Muscle layer of colon (tissue), 2 donors: ENCODE data around the gene RFC4.

Source experiments
- H3K27ac ChIP-seq: one replicate; pipeline ENCODE4 v1.7.0; 2013; ENCODE audit warnings: low read depth, mild to moderate bottlenecking, low read length, moderate library complexity
- H3K27me3 ChIP-seq, 2 donors: one replicate each; pipeline ENCODE4 v1.7.0; 2013; ENCODE audit warnings: low read length in 2 of 2, mild to moderate bottlenecking in 2 of 2; ENCODE audit not compliant: insufficient read depth in 2 of 2, control insufficient read depth in 1 of 2
- H3K36me3 ChIP-seq: one replicate; pipeline ENCODE4 v1.7.0; 2013; ENCODE audit warnings: mild to moderate bottlenecking, low read length; ENCODE audit not compliant: insufficient read depth
- H3K4me1 ChIP-seq: one replicate; pipeline ENCODE4 v1.7.0; 2013; ENCODE audit warnings: mild to moderate bottlenecking, low read length; ENCODE audit not compliant: insufficient read depth
- H3K4me3 ChIP-seq, 2 donors: one replicate each; pipeline ENCODE4 v1.7.0; 2013; ENCODE audit warnings: low read length in 2 of 2, low read depth in 1 of 2, mild to moderate bottlenecking in 1 of 2, moderate library complexity in 1 of 2
- H3K9ac ChIP-seq: one replicate; pipeline ENCODE4 v1.7.0; 2013; ENCODE audit warnings: low read length
- H3K9me3 ChIP-seq: one replicate; pipeline ENCODE4 v1.7.0; 2013; ENCODE audit warnings: mild to moderate bottlenecking, low read length
- donor health status: abdominal sarcoma.
- donor health status: Adenocarcinoma of cecum.

RFC4 gene

GRCh38 chr3:186802701-186803100 lies 3.6 kb downstream of the RFC4 start:
- no peaks in the 10 kb centered on the region for H3K27me3 ChIP-seq
- H3K4me3 ChIP-seq: no peak overlapping the region
- no peaks in the 10 kb centered on the region for H3K9me3 ChIP-seq
- H3K36me3 ChIP-seq: peaks cover 9% of the 10 kb centered on the region
- peaks cover 15% of the 10 kb centered on the region for H3K4me1 ChIP-seq
- H3K27ac ChIP-seq: no peak overlapping the region
- H3K9ac ChIP-seq: no peak overlapping the region

- Histone ChIP-seq H3K27me3 (no peaks in the 10 kb centered on the region), H3K27ac (no peak overlapping the region), H3K36me3 (peaks cover 19% of the 10 kb centered on the region), H3K9me3 (no peaks in the 10 kb centered on the region), H3K9ac (no peak overlapping the region), H3K4me3 (no peak overlapping the region), H3K4me1 (peaks cover 5% of the 10 kb centered on the region)
Measured at GRCh38 chr3:186800285-186800684, 6.0 kb downstream of the RFC4 start.

GRCh38 chr3:186798239-186798874 lies 7.9 kb downstream of the RFC4 start:
- Histone ChIP-seq H3K27ac (no peak overlapping the region), H3K9ac (no peak overlapping the region), H3K4me3 (no peak overlapping the region), H3K27me3 (no peaks in the 10 kb centered on the region), H3K4me1 (no peaks in the 10 kb centered on the region), H3K36me3 (peaks cover 19% of the 10 kb centered on the region), H3K9me3 (no peaks in the 10 kb centered on the region)

GRCh38 chr3:186790261-186790981 lies 15.9 kb downstream of the RFC4 start:
- Histone ChIP-seq H3K27me3 (no peaks in the 10 kb centered on the region), H3K9ac (no peak overlapping the region), H3K27ac (no peak overlapping the region), H3K4me1 (peaks cover 34% of the 10 kb centered on the region), H3K9me3 (no peaks in the 10 kb centered on the region), H3K4me3 (no peak overlapping the region), H3K36me3 (peaks cover 63% of the 10 kb centered on the region)

- H3K9ac ChIP-seq: no peak overlapping the region
- peaks cover 70% of the 10 kb centered on the region for H3K36me3 ChIP-seq
- no peak overlapping the region for H3K4me3 ChIP-seq
- no peaks in the 10 kb centered on the region for H3K9me3 ChIP-seq
- no peak overlapping the region for H3K27ac ChIP-seq
- peaks cover 38% of the 10 kb centered on the region for H3K4me1 ChIP-seq
- H3K27me3 ChIP-seq: no peaks in the 10 kb centered on the region
Measured at GRCh38 chr3:186789554-186790260, 16.6 kb downstream of the RFC4 start.

- Histone ChIP-seq H3K27me3 (no peaks in the 10 kb centered on the region), H3K4me3 (no peak overlapping the region), H3K36me3 (peaks cover 76% of the 10 kb centered on the region)
Measured at GRCh38 chr3:186788482-186789370, 17.6 kb downstream of the RFC4 start.

GRCh38 chr3:186787642-186788481 lies 18.4 kb downstream of the RFC4 start:
- Histone ChIP-seq H3K9me3 (no peaks in the 10 kb centered on the region), H3K4me3 (no peak overlapping the region), H3K9ac (peak overlapping the region; percentile 1), H3K4me1 (peaks cover 38% of the 10 kb centered on the region), H3K36me3 (peaks cover 73% of the 10 kb centered on the region), H3K27me3 (no peaks in the 10 kb centered on the region), H3K27ac (no peak overlapping the region)

More at GRCh38 chr3:186788482-186789370, 17.6 kb downstream of the RFC4 start:
- Histone ChIP-seq H3K27ac (no peak overlapping the region), H3K4me1 (peaks cover 38% of the 10 kb centered on the region), H3K9me3 (no peaks in the 10 kb centered on the region), H3K9ac (no peak overlapping the region)

- H3K9ac ChIP-seq: peak overlapping the region; percentile 1
- no peak overlapping the region for H3K4me3 ChIP-seq
- H3K27ac ChIP-seq: no peak overlapping the region
- peaks cover 68% of the 10 kb centered on the region for H3K36me3 ChIP-seq
- H3K9me3 ChIP-seq: no peaks in the 10 kb centered on the region
- no peaks in the 10 kb centered on the region for H3K27me3 ChIP-seq
- H3K4me1 ChIP-seq: peaks cover 43% of the 10 kb centered on the region
Measured at GRCh38 chr3:186786922-186787321, 19.4 kb downstream of the RFC4 start.

- Histone ChIP-seq H3K27ac (no peak overlapping the region), H3K36me3 (peaks cover 63% of the 10 kb centered on the region), H3K4me1 (peaks cover 43% of the 10 kb centered on the region), H3K27me3 (no peaks in the 10 kb centered on the region), H3K9ac (peak overlapping the region; percentile 97), H3K9me3 (no peaks in the 10 kb centered on the region), H3K4me3 (peak overlapping the region; percentile 99 to 100)
Measured at GRCh38 chr3:186785495-186786018, 20.7 kb downstream of the RFC4 start.

GRCh38 chr3:186784820-186785494 lies 21.3 kb downstream of the RFC4 start:
- Histone ChIP-seq H3K9me3 (no peaks in the 10 kb centered on the region), H3K27ac (peak overlapping the region; percentile 89), H3K36me3 (peaks cover 57% of the 10 kb centered on the region), H3K4me3 (peak overlapping the region; percentile 99 to 100), H3K27me3 (no peaks in the 10 kb centered on the region), H3K4me1 (peaks cover 43% of the 10 kb centered on the region), H3K9ac (peak overlapping the region; percentile 97)
